Measurements from ENCODE around the gene MYRIP. TPM values are rescaled to one million over a fixed set of nuclear protein-coding genes. Genes with fewer than 3 reads are reported as not detected.

The MYRIP gene
- total RNA-seq, 6 donors from 2014 or later, result 0.55 to 4.3 (median 2.1) TPM; not detected in 1

DNA sequence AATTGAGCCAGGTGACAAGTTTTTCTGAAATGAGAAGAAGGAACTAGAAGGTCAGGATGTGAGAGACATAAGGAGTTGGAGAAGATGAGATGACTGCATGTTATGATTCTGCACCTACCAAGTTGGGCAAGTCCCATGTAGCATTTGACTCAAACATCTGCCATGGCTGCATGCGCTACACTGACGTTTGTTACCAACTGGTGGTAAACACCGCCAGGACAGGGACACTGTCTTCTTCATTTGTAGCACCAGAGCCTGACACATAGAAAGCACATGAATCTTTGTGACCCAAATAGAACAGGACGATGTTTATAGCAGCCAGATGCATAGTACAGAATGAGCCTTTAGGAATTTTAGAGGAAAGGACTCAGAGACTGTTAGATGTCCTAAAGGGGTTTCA, 236.7 kb downstream of the MYRIP start:
- Histone ChIP-seq H3K4me3 (no peak overlapping the region), H3K9me3 (peaks cover 0 to 3% (median 0%) of the 10 kb centered on the region in 4 donors), H3K36me3 (no peaks in the 10 kb centered on the region), H3K27ac (no peak overlapping the region), H3K4me1 (no peaks in the 10 kb centered on the region), H3K27me3 (no peaks in the 10 kb centered on the region)
- no peak for DNase-seq
- TF ChIP-seq CTCF (IDR thresholded peaks at IDR 0.05) (no peak), POLR2A (IDR thresholded peaks at IDR 0.05) (no peak), EP300 (IDR thresholded peaks at IDR 0.05) (no peak), POLR2AphosphoS5 (IDR thresholded peaks at IDR 0.05) (no peak)
- 93 to 96% methylated on average over 4 of the region's 4 CpGs for WGBS, 2 donors
- no peak for ATAC-seq (ENCODE audit: low FRiP score in 2 of 2)

- Histone ChIP-seq H3K36me3 (no peaks in the 10 kb centered on the region), H3K27ac (no peak overlapping the region), H3K4me1 (no peaks in the 10 kb centered on the region), H3K27me3 (no peaks in the 10 kb centered on the region), H3K9me3 (peaks cover 0 to 3% (median 0%) of the 10 kb centered on the region in 4 donors), H3K4me3 (no peak overlapping the region)
- no peak for TF ChIP-seq POLR2A (IDR thresholded peaks at IDR 0.05)
- no peak for TF ChIP-seq CTCF (IDR thresholded peaks at IDR 0.05)
- TF ChIP-seq EP300 (IDR thresholded peaks at IDR 0.05), result no peak
- TF ChIP-seq POLR2AphosphoS5 (IDR thresholded peaks at IDR 0.05), result no peak
- ATAC-seq (ENCODE audit: low FRiP score in 2 of 2), result no peak
- WGBS, 2 donors, result 87 to 93% methylated on average over 2 of the region's 2 CpGs
- DNase-seq, result no peak
These were observed 238.0 kb downstream of the MYRIP start for GRCh38 chr3:40047406-40047805.

DNA sequence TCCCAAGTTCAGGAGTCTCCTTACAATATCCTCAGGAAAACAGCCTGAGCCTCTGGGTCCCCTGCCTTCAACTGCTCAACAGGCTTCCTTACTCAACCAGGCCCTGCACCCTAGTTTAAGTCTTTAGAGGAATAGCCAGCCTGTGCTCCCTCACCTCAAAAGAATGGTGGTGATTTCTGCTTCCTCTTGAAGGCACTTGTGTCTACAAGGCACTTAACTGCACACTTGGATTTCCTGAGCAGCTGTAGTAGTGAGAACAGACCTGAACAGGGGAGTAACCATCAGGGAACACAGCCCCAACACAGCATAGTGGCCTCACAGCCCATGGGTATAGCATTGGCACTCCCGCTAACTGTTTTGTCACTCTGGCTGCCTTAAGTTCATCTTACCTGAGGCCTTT, 244.3 kb downstream of the MYRIP start:
- Histone ChIP-seq H3K36me3 (no peaks in the 10 kb centered on the region), H3K4me3 (no peak overlapping the region), H3K27me3 (no peaks in the 10 kb centered on the region), H3K9me3 (peaks cover 0 to 3% (median 0%) of the 10 kb centered on the region in 4 donors), H3K4me1 (no peaks in the 10 kb centered on the region), H3K27ac (no peak overlapping the region)
- DNase-seq, result no peak
- 100% methylated on average over 1 of the region's 1 CpG for whole genome bisulfite sequencing, 2 donors
- no peak for ATAC-seq (ENCODE audit: low FRiP score in 2 of 2)
- no peak for TF ChIP-seq POLR2AphosphoS5 (IDR thresholded peaks at IDR 0.05)
- TF ChIP-seq EP300 (IDR thresholded peaks at IDR 0.05), result no peak
- TF ChIP-seq POLR2A (IDR thresholded peaks at IDR 0.05), result no peak
- TF ChIP-seq CTCF (IDR thresholded peaks at IDR 0.05), result no peak

DNA sequence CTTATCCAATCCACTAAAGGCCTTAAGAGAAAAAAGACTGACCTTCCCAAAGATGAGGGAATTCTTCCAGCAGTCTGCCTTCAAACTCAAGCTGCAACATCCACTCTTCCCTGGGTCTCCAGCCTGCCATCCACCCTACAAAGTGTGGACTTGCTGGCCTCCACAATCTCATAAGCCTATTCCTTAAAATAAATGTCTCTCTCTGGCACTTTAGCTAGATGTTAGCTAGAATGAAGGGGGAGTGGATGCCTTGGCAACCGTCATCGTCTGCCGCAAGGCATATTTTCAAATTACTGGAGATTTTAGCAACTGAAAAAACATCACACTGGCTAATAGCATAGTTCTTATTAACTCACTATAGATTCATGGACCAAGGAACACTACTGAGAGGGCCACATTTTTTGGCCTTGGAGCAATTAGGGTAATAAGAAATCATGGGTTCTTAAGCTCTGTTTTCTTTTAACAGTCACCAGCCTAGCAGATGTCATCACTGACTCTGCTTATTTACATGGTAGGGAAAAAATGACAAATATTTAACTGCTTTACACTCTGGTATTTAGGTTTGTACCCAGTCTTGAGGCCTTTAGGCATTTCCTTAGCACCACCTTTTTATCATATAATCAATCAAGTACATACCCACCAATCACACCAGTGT, 245.3 kb downstream of the MYRIP start:
- no peak for TF ChIP-seq POLR2A (IDR thresholded peaks at IDR 0.05)
- TF ChIP-seq EP300 (IDR thresholded peaks at IDR 0.05), result no peak
- no peak for TF ChIP-seq CTCF (IDR thresholded peaks at IDR 0.05)
- TF ChIP-seq POLR2AphosphoS5 (IDR thresholded peaks at IDR 0.05), result no peak
- no peak overlapping the region for H3K4me3 ChIP-seq
- H3K36me3 ChIP-seq, result no peaks in the 10 kb centered on the region
- ATAC-seq (ENCODE audit: low FRiP score in 2 of 2) (no peak), DNase-seq (no peak)
- peaks cover 0 to 3% (median 0%) of the 10 kb centered on the region in 4 donors for H3K9me3 ChIP-seq
- H3K4me1 ChIP-seq, result no peaks in the 10 kb centered on the region
- 94 to 96% methylated on average over 3 of the region's 3 CpGs for WGBS, 2 donors
- no peak overlapping the region for H3K27ac ChIP-seq
- no peaks in the 10 kb centered on the region for H3K27me3 ChIP-seq

- H3K4me1 ChIP-seq, result no peaks in the 10 kb centered on the region
- no peak for TF ChIP-seq EP300 (IDR thresholded peaks at IDR 0.05)
- TF ChIP-seq POLR2AphosphoS5 (IDR thresholded peaks at IDR 0.05), result no peak
- TF ChIP-seq CTCF (IDR thresholded peaks at IDR 0.05), result no peak
- TF ChIP-seq POLR2A (IDR thresholded peaks at IDR 0.05), result no peak
- H3K9me3 ChIP-seq, result no peaks in the 10 kb centered on the region
- H3K4me3 ChIP-seq, result no peak overlapping the region
- ATAC-seq (ENCODE audit: low FRiP score in 2 of 2) (no peak), DNase-seq (no peak)
- 86 to 96% methylated on average over 1 of the region's 1 CpG for whole genome bisulfite sequencing, 2 donors
- H3K36me3 ChIP-seq, result no peaks in the 10 kb centered on the region
- no peak overlapping the region for H3K27ac ChIP-seq
- H3K27me3 ChIP-seq, result no peaks in the 10 kb centered on the region
These were observed 246.0 kb downstream of the MYRIP start for GRCh38 chr3:40055361-40055760.
